Endothelial cell of umbilical vein (primary cell): ENCODE measurements around the gene ZNF302. TPM values are rescaled to one million over a fixed set of nuclear protein-coding genes. Genes with fewer than 3 reads are reported as not detected.

ENCODE experiments used
- BruUV-seq: library from RNA; stranded (reverse); fragments of 400-500 nt; replicated peaks from 2 replicates; lab custom pipeline; 2021; lab: Mats Ljungman, UMichigan
- CTCF ChIA-PET: fragments of 300-600, 350-600 bp; sonication (Branson Sonifier 250); formaldehyde crosslinking; loops from one replicate; lab custom pipeline; 2021; ENCODE audit warnings: antibody characterized with exemption, inconsistent platforms; lab: Charles Lee
- POLR2A ChIA-PET: fragments of 300-600, 350-600 bp; sonication (Branson Sonifier 250); formaldehyde crosslinking; loops from one replicate; lab custom pipeline; 2021; ENCODE audit warnings: antibody characterized with exemption, inconsistent platforms; lab: Charles Lee
- DNase-seq: peaks from one replicate; pipeline ENCODE4 v3.0.0-alpha.2; 2011; ENCODE audit warnings: low read depth, low spot score
- FAIRE-seq: peaks from 2 replicates; lab custom pipeline; 2011; peaks lifted over from hg19 to GRCh38; lab: Jason Lieb, UNC
- H2AFZ ChIP-seq: 2 replicates; pipeline ENCODE4 v1.6.0; 2012; ENCODE audit warnings: low read depth, low read length, control low read depth, inconsistent platforms
- H3K27ac ChIP-seq: 2 replicates; pipeline ENCODE4 v1.5.1; 2011; ENCODE audit warnings: low read depth, mild to moderate bottlenecking, control low read depth, low read length, moderate library complexity; ENCODE audit not compliant: insufficient read depth
- H3K27me3 ChIP-seq, 2 experiments: 2 replicates each; pipeline versions ENCODE4 v1.6.0 to v1.6.1; 2011; ENCODE audit warnings: low read length in 2 of 2, mixed read lengths in 1 of 2; ENCODE audit not compliant: control insufficient read depth in 2 of 2, insufficient read depth in 2 of 2
- H3K36me3 ChIP-seq, 2 experiments: 2 replicates in 1 of 2; 3 replicates in 1 of 2; pipeline ENCODE4 v1.5.1; 2011; ENCODE audit warnings: low read length in 2 of 2, mild to moderate bottlenecking in 1 of 2, moderate library complexity in 1 of 2; ENCODE audit not compliant: control insufficient read depth in 2 of 2, insufficient read depth in 2 of 2; ENCODE audit errors: extremely low read depth in 1 of 2
- H3K4me1 ChIP-seq: 3 replicates; pipeline ENCODE4 v1.5.1; 2011; ENCODE audit warnings: mild to moderate bottlenecking, low read length; ENCODE audit not compliant: control insufficient read depth, insufficient read depth; ENCODE audit errors: extremely low read depth
- H3K4me2 ChIP-seq: 2 replicates; pipeline ENCODE4 v1.6.1; 2011; ENCODE audit warnings: low read length, control low read depth, mixed read lengths; ENCODE audit not compliant: insufficient read depth
- H3K4me3 ChIP-seq, 3 experiments: fragments of 200-600 bp in 1 of 3; sonication (generic), shearing (Covaris generic) in 1 of 3; replicated peaks in 1 of 3; 2 replicates each; pipeline ENCODE4 v1.5.1; 2011 to 2016; ENCODE audit warnings: control low read depth in 3 of 3, low read length in 3 of 3, mild to moderate bottlenecking in 2 of 3, inconsistent platforms in 1 of 3, low read depth in 1 of 3, moderate library complexity in 1 of 3; ENCODE audit not compliant: insufficient read depth in 1 of 3
- H3K79me2 ChIP-seq: 2 replicates; pipeline ENCODE4 v1.6.0; 2012; ENCODE audit warnings: low read length, inconsistent platforms; ENCODE audit not compliant: control insufficient read depth, insufficient read depth
- H3K9ac ChIP-seq: replicated peaks from 2 replicates; pipeline ENCODE3; 2011; ENCODE audit warnings: low read length, control low read depth; ENCODE audit not compliant: insufficient read depth; ENCODE audit errors: extremely low read depth
- H3K9me1 ChIP-seq: replicated peaks from 3 replicates; pipeline ENCODE4 v1.6.0; 2011; ENCODE audit warnings: mild to moderate bottlenecking, low read length; ENCODE audit not compliant: control insufficient read depth, insufficient read depth; ENCODE audit errors: extremely low read depth
- H3K9me3 ChIP-seq: replicated peaks from 2 replicates; pipeline ENCODE4 v1.5.1; 2012; ENCODE audit warnings: low read length, inconsistent platforms; ENCODE audit not compliant: control insufficient read depth, insufficient read depth
- H4K20me1 ChIP-seq: replicated peaks from 2 replicates; pipeline ENCODE3; 2011; ENCODE audit warnings: mild to moderate bottlenecking, low read length; ENCODE audit not compliant: control insufficient read depth, insufficient read depth; ENCODE audit errors: extremely low read depth
- EZH2 ChIP-seq: IDR thresholded peaks from 2 replicates; pipeline ENCODE4 v1.6.1; 2012; ENCODE audit warnings: borderline replicate concordance, low read depth, mild to moderate bottlenecking, moderate library complexity, low read length, inconsistent platforms; ENCODE audit not compliant: severe bottlenecking
- FOS ChIP-seq: IDR thresholded peaks from 2 replicates; pipeline ENCODE4 v1.6.1; 2011; ENCODE audit warnings: mild to moderate bottlenecking, low read length, moderate library complexity, borderline replicate concordance; ENCODE audit not compliant: insufficient read depth
- GATA2 ChIP-seq: IDR thresholded peaks from 2 replicates; pipeline ENCODE4 v1.7.0; 2011; ENCODE audit warnings: low read depth, mild to moderate bottlenecking, moderate library complexity, mixed read lengths, low read length; ENCODE audit not compliant: insufficient read length, insufficient read depth
- JUN ChIP-seq: IDR thresholded peaks from 2 replicates; pipeline ENCODE4 v1.6.1; 2011; ENCODE audit warnings: borderline replicate concordance, low read depth; ENCODE audit not compliant: insufficient read length, insufficient read depth
- MYC ChIP-seq: IDR thresholded peaks from one replicate; pipeline ENCODE4 v1.6.1; 2011; ENCODE audit warnings: mild to moderate bottlenecking, low read depth, low read length
- POLR2A ChIP-seq: IDR thresholded peaks from 2 replicates; pipeline ENCODE4 v1.6.1; 2012; ENCODE audit warnings: low read depth, mild to moderate bottlenecking, control low read depth, low read length
- POLR2AphosphoS5 ChIP-seq: IDR thresholded peaks from 2 replicates; pipeline ENCODE4 v1.6.1; 2012; ENCODE audit warnings: low read depth, mild to moderate bottlenecking, control low read depth, low read length, moderate library complexity; ENCODE audit not compliant: insufficient read depth
- dilution Hi-C: fragments of 300-500 bp; cut with MboI; formaldehyde crosslinking; loops from one replicate; pipeline ENCODE4 v1.15.0; 2019; ENCODE audit warnings: low sequenced_read_pairs; ENCODE audit not compliant: extremely low pct_ligation_motif_present
- intact Hi-C: fragments of 100-400 bp; cut with micrococcal nuclease; formaldehyde crosslinking; loops from one replicate; pipeline ENCODE4 v1.10.0; 2022
- polyA plus RNA-seq, 4 experiments: library from polyadenylated mRNA; depleted of rRNA in 3 of 4; stranded (reverse) in 3 of 4; unstranded in 1 of 4; fragments of >200 nt; gene quantifications; 2 replicates each; pipeline versions ENCODE4 v1.2.1 to v1.2.3, GENCODE V29; 2011 to 2012; ENCODE audit warnings: missing spikeins in 1 of 4
- total RNA-seq: library from RNA; stranded (reverse); gene quantifications from 2 replicates; pipeline ENCODE4 v1.2.3, GENCODE V29; 2021
- TF ChIP-seq, protein P1 (sequence below), 2 donors: IDR thresholded peaks; 1 replicate in 1 of 2; 2 replicates in 1 of 2; pipeline ENCODE4 v1.5.1; 2011; ENCODE audit warnings: low read length in 2 of 2, mild to moderate bottlenecking in 2 of 2, moderate library complexity in 2 of 2, control low read depth in 1 of 2, inconsistent platforms in 1 of 2, low read depth in 1 of 2; ENCODE audit not compliant: insufficient read depth in 1 of 2; ENCODE audit errors: extremely low read depth in 1 of 2
- TF ChIP-seq, protein P2 (sequence below): IDR thresholded peaks from 2 replicates; pipeline ENCODE4 v1.6.1; 2011; ENCODE audit not compliant: insufficient read depth, insufficient read length

The ZNF302 gene
- total and polyA plus RNA-seq, 2 donors (not counting 3 experiments of a cell fraction or from before 2014, with no cell fraction given) = 8.1 to 15.6 TPM

DNA sequence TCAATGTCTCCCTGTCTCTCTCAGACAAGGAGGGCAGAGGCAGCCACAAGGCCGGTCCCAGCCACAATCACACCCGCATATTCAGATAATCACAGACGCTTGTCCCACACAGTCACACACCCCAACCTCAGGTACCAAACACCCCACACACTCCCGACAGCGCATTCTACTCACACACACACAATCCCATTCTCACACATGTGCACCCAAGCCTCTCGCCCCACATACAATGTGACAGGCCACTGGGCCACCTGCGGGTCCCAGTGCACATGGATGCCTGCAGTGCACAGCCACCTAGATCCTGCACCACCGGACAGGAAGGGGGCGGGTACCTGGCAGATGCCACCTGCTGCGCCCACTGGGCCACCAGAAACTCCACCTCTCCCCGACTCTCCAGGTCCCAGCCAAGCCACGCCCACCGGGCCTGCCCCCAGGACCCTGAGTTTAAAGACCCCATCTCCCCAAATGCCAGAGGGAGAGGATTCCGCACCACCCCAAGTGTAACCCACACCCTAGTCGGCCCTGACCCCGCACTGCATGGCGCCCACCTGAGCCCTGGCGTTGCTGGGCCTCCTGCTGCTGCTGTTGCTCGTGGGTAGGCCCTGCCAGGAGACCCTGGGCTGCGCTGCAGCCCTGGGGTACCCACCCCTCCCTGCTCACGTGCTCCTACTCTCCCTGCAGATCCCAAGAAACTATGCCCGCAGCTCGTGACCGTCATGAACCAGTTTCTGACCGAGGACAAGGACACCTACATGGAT is 11.1 kb upstream of the ZNF302 start:
- Histone ChIP-seq H4K20me1 (no peaks in the 10 kb centered on the region), H3K27ac (no peak overlapping the region), H3K9ac (no peak overlapping the region), H3K4me2 (no peak overlapping the region), H3K4me1 (no peaks in the 10 kb centered on the region), H2AFZ (no peak overlapping the region), H3K27me3 (no peaks in the 10 kb centered on the region), H3K9me1 (no peaks in the 10 kb centered on the region), H3K9me3 (no peaks in the 10 kb centered on the region), H3K36me3 (no peaks in the 10 kb centered on the region), H3K4me3 (no peak overlapping the region), H3K79me2 (no peaks in the 10 kb centered on the region)
- ChIA-PET CTCF (no interaction called here), POLR2A (no interaction called here)
- no peak for DNase-seq
- dilution Hi-C loops = no loop called here
- no TSS peak for BruUV-seq
- intact Hi-C loops = no loop called here
- no peak for FAIRE-seq
- TF ChIP-seq FOS = no peak
- TF ChIP-seq POLR2AphosphoS5 = no peak
- no peak for TF ChIP-seq EZH2
- TF ChIP-seq POLR2A = no peak
- TF ChIP-seq, protein P1, sequence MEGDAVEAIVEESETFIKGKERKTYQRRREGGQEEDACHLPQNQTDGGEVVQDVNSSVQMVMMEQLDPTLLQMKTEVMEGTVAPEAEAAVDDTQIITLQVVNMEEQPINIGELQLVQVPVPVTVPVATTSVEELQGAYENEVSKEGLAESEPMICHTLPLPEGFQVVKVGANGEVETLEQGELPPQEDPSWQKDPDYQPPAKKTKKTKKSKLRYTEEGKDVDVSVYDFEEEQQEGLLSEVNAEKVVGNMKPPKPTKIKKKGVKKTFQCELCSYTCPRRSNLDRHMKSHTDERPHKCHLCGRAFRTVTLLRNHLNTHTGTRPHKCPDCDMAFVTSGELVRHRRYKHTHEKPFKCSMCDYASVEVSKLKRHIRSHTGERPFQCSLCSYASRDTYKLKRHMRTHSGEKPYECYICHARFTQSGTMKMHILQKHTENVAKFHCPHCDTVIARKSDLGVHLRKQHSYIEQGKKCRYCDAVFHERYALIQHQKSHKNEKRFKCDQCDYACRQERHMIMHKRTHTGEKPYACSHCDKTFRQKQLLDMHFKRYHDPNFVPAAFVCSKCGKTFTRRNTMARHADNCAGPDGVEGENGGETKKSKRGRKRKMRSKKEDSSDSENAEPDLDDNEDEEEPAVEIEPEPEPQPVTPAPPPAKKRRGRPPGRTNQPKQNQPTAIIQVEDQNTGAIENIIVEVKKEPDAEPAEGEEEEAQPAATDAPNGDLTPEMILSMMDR (IDR thresholded peaks at IDR 0.05; ENCODE audit: extremely low read depth in 1 of 2, insufficient read depth in 1 of 2, low read depth in 1 of 2, low read length in 2 of 2) = no peak
- TF ChIP-seq, protein P2, sequence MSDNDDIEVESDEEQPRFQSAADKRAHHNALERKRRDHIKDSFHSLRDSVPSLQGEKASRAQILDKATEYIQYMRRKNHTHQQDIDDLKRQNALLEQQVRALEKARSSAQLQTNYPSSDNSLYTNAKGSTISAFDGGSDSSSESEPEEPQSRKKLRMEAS = no peak
- TF ChIP-seq JUN = no peak
- no peak for TF ChIP-seq GATA2
- TF ChIP-seq MYC = no peak
